Adrenal gland (tissue), 12 donors: Measurements from ENCODE around the gene MYD88. TPM values are rescaled to one million over a fixed set of nuclear protein-coding genes. Genes with fewer than 3 reads are reported as not detected.

ENCODE experiments used
- DNase-seq, 7 donors: peaks; one replicate each; pipeline ENCODE4 v3.0.0-alpha.2; 2019 to 2020
- H3K27ac ChIP-seq, 5 donors: fragments of 200-600 bp; sonication (generic) in 4 of 5; 1 replicate in 3 of 5; 2 replicates in 2 of 5; pipeline versions ENCODE4 v1.5.1 to v1.8.0; 2016 to 2020; ENCODE audit warnings: mild to moderate bottlenecking in 1 of 5
- H3K27me3 ChIP-seq: fragments of 200-600 bp; 2 replicates; pipeline ENCODE4 v1.8.0; 2021
- H3K36me3 ChIP-seq, 2 donors: fragments of 200-600 bp; replicated peaks in 1 of 2; 1 replicate in 1 of 2; 2 replicates in 1 of 2; pipeline versions ENCODE4 v1.5.1 to v1.8.0; 2018 to 2022
- H3K4me1 ChIP-seq, 2 donors: fragments of 200-600 bp; replicated peaks in 1 of 2; 1 replicate in 1 of 2; 2 replicates in 1 of 2; pipeline versions ENCODE4 v1.5.1 to v1.8.0; 2018 to 2021
- H3K4me3 ChIP-seq, 4 donors: fragments of 200-600 bp; sonication (generic) in 3 of 4; one replicate each; pipeline ENCODE4 v1.5.1; 2016 to 2018
- H3K9me3 ChIP-seq, 3 donors: fragments of 200-600 bp; sonication (generic) in 1 of 3; replicated peaks in 1 of 3; 1 replicate in 2 of 3; 2 replicates in 1 of 3; pipeline versions ENCODE4 v1.5.1 to v1.8.0; 2016 to 2021
- CTCF ChIP-seq, 6 experiments: fragments of 450-650 bp in 4 of 6; fragments of 200-600 bp in 2 of 6; sonication (generic) in 1 of 6; IDR thresholded peaks; 1 replicate in 5 of 6; 2 replicates in 1 of 6; pipeline versions ENCODE4 v1.5.1 to v1.8.0; 2016 to 2021; ENCODE audit warnings: antibody characterized with exemption in 6 of 6, mild to moderate bottlenecking in 2 of 6, moderate library complexity in 1 of 6
- POLR2A ChIP-seq, 2 donors: fragments of 450-650 bp; IDR thresholded peaks; one replicate each; pipeline ENCODE4 v1.6.1; 2017; ENCODE audit warnings: antibody characterized with exemption in 2 of 2, mild to moderate bottlenecking in 2 of 2, moderate library complexity in 1 of 2
- WGBS, 4 donors: extraction: QIAGEN DNeasy Blood & Tissue Kit in 2 of 4; methylation state at CpG; one replicate each; pipeline versions ENCODE4 v1.1.5 to v1.1.7; 2013 to 2017; 5-methylcytosine and 5-hydroxymethylcytosine counted together
- intact Hi-C, 2 donors: fragments of 100-400 bp; cut with DNase I; formaldehyde crosslinking; loops; one replicate each; pipeline versions ENCODE4 v1.14.1 to v1.15.0; 2022 to 2023
- polyA plus RNA-seq, 3 donors: library from polyadenylated mRNA; stranded (reverse); fragments of 200-250 nt in 2 of 3; fragments of 350-450 nt in 1 of 3; fragmentation: Illumina TruSeq in 1 of 3; extraction: RNeasy Lipid Tissue Mini Kit (QIAGEN cat#74804) in 1 of 3; gene quantifications; one replicate each; pipeline ENCODE4 v1.2.3, GENCODE V29; 2013 to 2014
- total RNA-seq, 9 donors: library from RNA; depleted of rRNA in 4 of 9; stranded (reverse); fragments of >200 nt in 4 of 9; fragments of 120-200 nt in 1 of 9; fragmentation: NEBNext Ultra II Directional in 1 of 9; extraction: Animal tissue kit (Norgen Biotek cat#: 25700) in 1 of 9; gene quantifications; one replicate each; pipeline versions ENCODE4 v1.1.0 to v1.2.4, GENCODE V29; 2013 to 2023
- donor health status: healthy with polysubstance abuse.
- donor health status: Bipolar disorder and iron deficiency.
- donor health status: DM: yes; HTN: yes; CAD: no.
- donor health status: DM: no; HTN: no; CAD: no.
- donor health status: DM: no; HTN: no; CAD: no.
- donor health status: DM: yes; HTN: yes; CAD: no.

MYD88 gene
- total and polyA plus RNA-seq, 12 donors, result 3.8 to 46.6 (median 34.7) TPM

- no peaks in the 10 kb centered on the region for H3K9me3 ChIP-seq
- no peaks in the 10 kb centered on the region for H3K36me3 ChIP-seq
- TF ChIP-seq CTCF (IDR thresholded peaks at IDR 0.05) (no peak), POLR2A (IDR thresholded peaks at IDR 0.05) (no peak)
- peak in 4 of 7 donors; percentile 3 to 20 (median 8) for DNase-seq
- intact Hi-C loops, result loop anchor here in 1 of 2 donors (10.0 kb wide), 2 partner anchors 108 to 362 kb away; no protein-coding TSS in a partner anchor
- 69 to 88% (median 86%) methylated on average over 4 to 7 of the region's 7 CpGs for WGBS, 4 donors
- no peak overlapping the region for H3K27ac ChIP-seq
- H3K4me3 ChIP-seq, result no peak overlapping the region
- no peaks in the 10 kb centered on the region for H3K27me3 ChIP-seq
- no peaks in the 10 kb centered on the region for H3K4me1 ChIP-seq
These were observed 26.1 kb upstream of the MYD88 start for GRCh38 chr3:38112378-38112761.

- Histone ChIP-seq H3K4me1 (no peaks in the 10 kb centered on the region), H3K27me3 (no peaks in the 10 kb centered on the region), H3K4me3 (no peak overlapping the region), H3K9me3 (no peaks in the 10 kb centered on the region), H3K27ac (no peak overlapping the region), H3K36me3 (no peaks in the 10 kb centered on the region)
- peak in 5 of 7 donors; percentile 4 to 35 (median 11) for DNase-seq
- TF ChIP-seq CTCF (IDR thresholded peaks at IDR 0.05), result no peak
- no peak for TF ChIP-seq POLR2A (IDR thresholded peaks at IDR 0.05)
- intact Hi-C loops, result loop anchor here in 1 of 2 donors (10.0 kb wide), 2 partner anchors 109 to 361 kb away; no protein-coding TSS in a partner anchor
- WGBS, 4 donors, result 83 to 89% (median 86%) methylated on average over 9 to 13 of the region's 13 CpGs
These were observed 24.2 kb upstream of the MYD88 start for GRCh38 chr3:38114052-38114874.

GRCh38 chr3:38114875-38115644 is 23.4 kb upstream of the MYD88 start:
- no peaks in the 10 kb centered on the region for H3K9me3 ChIP-seq
- no peaks in the 10 kb centered on the region for H3K27me3 ChIP-seq
- H3K4me3 ChIP-seq, result no peak overlapping the region
- H3K4me1 ChIP-seq, result no peaks in the 10 kb centered on the region
- H3K36me3 ChIP-seq, result peaks cover 0 to 2% of the 10 kb centered on the region in 2 donors
- H3K27ac ChIP-seq, result no peak overlapping the region
- 79 to 84% (median 83%) methylated on average over 11 to 13 of the region's 13 CpGs for WGBS, 4 donors
- no peak for TF ChIP-seq CTCF (IDR thresholded peaks at IDR 0.05)
- no peak for TF ChIP-seq POLR2A (IDR thresholded peaks at IDR 0.05)
- peak in 5 of 7 donors; percentile 2 to 43 (median 11) for DNase-seq
- intact Hi-C loops, result loop anchor here in 1 of 2 donors (10.0 kb wide), 2 partner anchors 110 to 360 kb away; no protein-coding TSS in a partner anchor
